ENCODE results near the gene TRIM24.

GRCh38 chr7:138505361-138505873 is 45.4 kb downstream of the TRIM24 start:
- TF ChIP-seq POLR2A (IDR thresholded peaks at IDR 0.05; ENCODE audit: low read length) (no peak), GATA1 (IDR thresholded peaks at IDR 0.05; ENCODE audit: low read depth, low read length) (no peak)
